ENCODE results near the gene TMPRSS13. TPM values are rescaled to one million over a fixed set of nuclear protein-coding genes. Genes with fewer than 3 reads are reported as not detected.
A peak's percentile ranks its signal among the peaks of the same experiment; 100 is the strongest.

The TMPRSS13 gene
- total and polyA plus RNA-seq, 9 of the 15 experiments (the other 6 are each of a cell fraction or from before 2014, with no cell fraction given) = 0.11 to 0.29 (median 0.15) TPM

- no peak for TF ChIP-seq ZBTB40 (IDR thresholded peaks at IDR 0.05)
- no peak for TF ChIP-seq ZBTB40 (CRISPR knock-in tag; IDR thresholded peaks at IDR 0.05)
- no peak for TF ChIP-seq GTF2F1 (IDR thresholded peaks at IDR 0.05; ENCODE audit: low read depth, low read length)
- TF ChIP-seq GABPB2 (CRISPR knock-in tag; conservative IDR thresholded peaks at IDR 0.05) = no peak
- TF ChIP-seq ADNP (tag; IDR thresholded peaks at IDR 0.05) = no peak
- TF ChIP-seq DMBX1 (CRISPR knock-in tag; IDR thresholded peaks at IDR 0.05; ENCODE audit: borderline replicate concordance) = no peak
- no peak for TF ChIP-seq SNIP1 (IDR thresholded peaks at IDR 0.05; ENCODE audit: low read depth)
- TF ChIP-seq MCM3 (IDR thresholded peaks at IDR 0.05) = no peak
- TF ChIP-seq SRF (CRISPR knock-in tag; IDR thresholded peaks at IDR 0.05) = 0 out of 4 replicates have a peak, but pooled peaks of 1 of the 2 experiments have one; percentile 20
- no peak for TF ChIP-seq HDGF (IDR thresholded peaks at IDR 0.05)
- TF ChIP-seq SOX6 (IDR thresholded peaks at IDR 0.05) = 0 out of 2 replicates have a peak, but pooled peaks have one; percentile 37
- no peak for TF ChIP-seq KAT2B (IDR thresholded peaks at IDR 0.05; ENCODE audit: low read depth, low read length)
- no peak for TF ChIP-seq NFYB (IDR thresholded peaks at IDR 0.05; ENCODE audit: extremely low read depth, insufficient read length)
- TF ChIP-seq ARID1B (IDR thresholded peaks at IDR 0.05) = peak; percentile 38; the same call in 1 of the 2 replicates
- TF ChIP-seq EZH2 (IDR thresholded peaks at IDR 0.05; ENCODE audit: borderline replicate concordance, low read depth, low read length) = no peak
- TF ChIP-seq, protein P1, sequence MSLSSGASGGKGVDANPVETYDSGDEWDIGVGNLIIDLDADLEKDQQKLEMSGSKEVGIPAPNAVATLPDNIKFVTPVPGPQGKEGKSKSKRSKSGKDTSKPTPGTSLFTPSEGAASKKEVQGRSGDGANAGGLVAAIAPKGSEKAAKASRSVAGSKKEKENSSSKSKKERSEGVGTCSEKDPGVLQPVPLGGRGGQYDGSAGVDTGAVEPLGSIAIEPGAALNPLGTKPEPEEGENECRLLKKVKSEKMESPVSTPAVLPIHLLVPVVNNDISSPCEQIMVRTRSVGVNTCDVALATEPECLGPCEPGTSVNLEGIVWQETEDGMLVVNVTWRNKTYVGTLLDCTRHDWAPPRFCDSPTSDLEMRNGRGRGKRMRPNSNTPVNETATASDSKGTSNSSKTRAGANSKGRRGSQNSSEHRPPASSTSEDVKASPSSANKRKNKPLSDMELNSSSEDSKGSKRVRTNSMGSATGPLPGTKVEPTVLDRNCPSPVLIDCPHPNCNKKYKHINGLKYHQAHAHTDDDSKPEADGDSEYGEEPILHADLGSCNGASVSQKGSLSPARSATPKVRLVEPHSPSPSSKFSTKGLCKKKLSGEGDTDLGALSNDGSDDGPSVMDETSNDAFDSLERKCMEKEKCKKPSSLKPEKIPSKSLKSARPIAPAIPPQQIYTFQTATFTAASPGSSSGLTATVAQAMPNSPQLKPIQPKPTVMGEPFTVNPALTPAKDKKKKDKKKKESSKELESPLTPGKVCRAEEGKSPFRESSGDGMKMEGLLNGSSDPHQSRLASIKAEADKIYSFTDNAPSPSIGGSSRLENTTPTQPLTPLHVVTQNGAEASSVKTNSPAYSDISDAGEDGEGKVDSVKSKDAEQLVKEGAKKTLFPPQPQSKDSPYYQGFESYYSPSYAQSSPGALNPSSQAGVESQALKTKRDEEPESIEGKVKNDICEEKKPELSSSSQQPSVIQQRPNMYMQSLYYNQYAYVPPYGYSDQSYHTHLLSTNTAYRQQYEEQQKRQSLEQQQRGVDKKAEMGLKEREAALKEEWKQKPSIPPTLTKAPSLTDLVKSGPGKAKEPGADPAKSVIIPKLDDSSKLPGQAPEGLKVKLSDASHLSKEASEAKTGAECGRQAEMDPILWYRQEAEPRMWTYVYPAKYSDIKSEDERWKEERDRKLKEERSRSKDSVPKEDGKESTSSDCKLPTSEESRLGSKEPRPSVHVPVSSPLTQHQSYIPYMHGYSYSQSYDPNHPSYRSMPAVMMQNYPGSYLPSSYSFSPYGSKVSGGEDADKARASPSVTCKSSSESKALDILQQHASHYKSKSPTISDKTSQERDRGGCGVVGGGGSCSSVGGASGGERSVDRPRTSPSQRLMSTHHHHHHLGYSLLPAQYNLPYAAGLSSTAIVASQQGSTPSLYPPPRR (CRISPR knock-in tag; IDR thresholded peaks at IDR 0.05; ENCODE audit: borderline replicate concordance) = no peak
- no peak for TF ChIP-seq HNRNPL (IDR thresholded peaks at IDR 0.05; ENCODE audit: low read depth, low read length)
These were observed 21.1 kb upstream of the TMPRSS13 start (continued) for GRCh38 chr11:117950301-117950700.

Measured in K562 (cell line).